SK-N-SH (cell line): Measurements from ENCODE around the gene LPAR1. TPM values are rescaled to one million over a fixed set of nuclear protein-coding genes. Genes with fewer than 3 reads are reported as not detected.

Source experiments
- CTCF ChIA-PET: fragments of 300-600, 350-600 bp; formaldehyde crosslinking; extraction: SDS; loops from one replicate; lab custom pipeline; 2021; lab: Yijun Ruan, JAX
- POLR2A ChIA-PET: fragments of 350-600 bp; sonication (Branson Sonifier 250); formaldehyde crosslinking; extraction: SDS; loops from one replicate; lab custom pipeline; 2020; ENCODE audit warnings: antibody characterized with exemption, inconsistent platforms; lab: Yijun Ruan, JAX
- DNase-seq: peaks from one replicate; pipeline ENCODE4 v3.0.0; 2012
- H2AFZ ChIP-seq: fragments of 200-600 bp; sonication (generic); 2 replicates; pipeline ENCODE4 v1.8.1; 2016; ENCODE audit warnings: antibody characterized with exemption, mild to moderate bottlenecking, low read depth
- H3F3A ChIP-seq: fragments of 200-600 bp; sonication (generic); replicated peaks from 2 replicates; pipeline ENCODE3; 2016; ENCODE audit warnings: antibody characterized with exemption, mild to moderate bottlenecking; ENCODE audit not compliant: insufficient read depth
- H3K27ac ChIP-seq, 2 experiments: fragments of 200-500 bp in 1 of 2; fragments of 200-600 bp in 1 of 2; sonication (Bioruptor generic) in 1 of 2; sonication (generic), shearing (Covaris generic) in 1 of 2; 2 replicates each; pipeline versions ENCODE4 v1.5.1 to v1.6.1; 2014 to 2016; ENCODE audit warnings: low read depth in 2 of 2, inconsistent platforms in 1 of 2, low read length in 1 of 2, mild to moderate bottlenecking in 1 of 2, mixed read lengths in 1 of 2
- H3K27me3 ChIP-seq: fragments of 200-600 bp; sonication (generic), shearing (Covaris generic); 2 replicates; pipeline ENCODE4 v1.6.1; 2016; ENCODE audit warnings: mixed run types; ENCODE audit not compliant: insufficient read depth
- H3K36me3 ChIP-seq, 2 experiments: fragments of 200-500 bp in 1 of 2; fragments of 200-600 bp in 1 of 2; sonication (Bioruptor generic) in 1 of 2; sonication (generic) in 1 of 2; replicated peaks in 1 of 2; 2 replicates each; pipeline versions ENCODE3 to v1.5.1; 2014 to 2016; ENCODE audit warnings: low read length in 1 of 2, mild to moderate bottlenecking in 1 of 2; ENCODE audit not compliant: insufficient read depth in 2 of 2, control insufficient read depth in 1 of 2
- H3K4me1 ChIP-seq, 2 experiments: fragments of 200-500 bp in 1 of 2; fragments of 200-600 bp in 1 of 2; sonication (Bioruptor generic) in 1 of 2; sonication (generic), shearing (Covaris generic) in 1 of 2; 2 replicates each; pipeline versions ENCODE4 v1.5.1 to v1.6.1; 2014 to 2016; ENCODE audit warnings: low read depth in 1 of 2, low read length in 1 of 2, mixed run types in 1 of 2; ENCODE audit not compliant: insufficient read depth in 2 of 2, control insufficient read depth in 1 of 2
- H3K4me2 ChIP-seq: fragments of 200-600 bp; sonication (generic), shearing (Covaris generic); 2 replicates; pipeline ENCODE4 v1.6.1; 2017; ENCODE audit warnings: mixed run types
- H3K4me3 ChIP-seq, 2 experiments: fragments of 200-500 bp in 1 of 2; fragments of 200-600 bp in 1 of 2; sonication (Bioruptor generic) in 1 of 2; sonication (generic), shearing (Covaris generic) in 1 of 2; 2 replicates each; pipeline versions ENCODE4 v1.5.1 to v1.8.1; 2014 to 2016; ENCODE audit warnings: low read depth in 2 of 2, inconsistent platforms in 1 of 2, low read length in 1 of 2, mild to moderate bottlenecking in 1 of 2, mixed read lengths in 1 of 2, moderate library complexity in 1 of 2
- H3K79me2 ChIP-seq: fragments of 200-600 bp; sonication (generic); 2 replicates; pipeline ENCODE4 v1.8.1; 2017; ENCODE audit warnings: mild to moderate bottlenecking; ENCODE audit not compliant: insufficient read depth
- H3K9ac ChIP-seq: fragments of 200-600 bp; sonication (generic); 2 replicates; pipeline ENCODE4 v1.6.1; 2017; ENCODE audit warnings: mixed run types
- H3K9me2 ChIP-seq: fragments of 200-600 bp; sonication (generic); 2 replicates; pipeline ENCODE4 v1.6.1; 2017; ENCODE audit warnings: mixed run types
- H3K9me3 ChIP-seq: fragments of 200-600 bp; sonication (generic); 2 replicates; pipeline ENCODE4 v1.6.1; 2017; ENCODE audit warnings: mixed run types, mild to moderate bottlenecking, moderate library complexity
- H4K20me1 ChIP-seq: fragments of 200-600 bp; sonication (generic); 2 replicates; pipeline ENCODE4 v1.6.1; 2017; ENCODE audit warnings: mild to moderate bottlenecking, mixed run types; ENCODE audit not compliant: insufficient read depth
- CHD2 ChIP-seq: fragments of 150-350 bp; IDR thresholded peaks from 2 replicates; pipeline ENCODE4 v1.6.1; 2018; ENCODE audit warnings: low read length; ENCODE audit not compliant: partially characterized antibody
- EZH2phosphoT487 ChIP-seq: fragments of 200-600 bp; sonication (generic); IDR thresholded peaks from 2 replicates; pipeline ENCODE4 v1.6.1; 2017; ENCODE audit warnings: low read depth, mixed run types, mild to moderate bottlenecking, antibody characterized with exemption, moderate library complexity, borderline replicate concordance
- FOSL2 ChIP-seq: IDR thresholded peaks from 2 replicates; pipeline ENCODE4 v1.4.0; 2012; ENCODE audit warnings: low read depth, mild to moderate bottlenecking, moderate library complexity, borderline replicate concordance
- FOXJ3 ChIP-seq: sonication (generic); formaldehyde crosslinking; IDR thresholded peaks from 2 replicates; pipeline ENCODE4 v1.5.1; 2020; ENCODE audit warnings: mild to moderate bottlenecking, missing genetic modification reagents
- GABPA ChIP-seq: IDR thresholded peaks from 2 replicates; pipeline ENCODE4 v1.4.0; 2012; ENCODE audit warnings: low read depth, mild to moderate bottlenecking
- GATA2 ChIP-seq: sonication (generic); formaldehyde crosslinking; IDR thresholded peaks from 2 replicates; pipeline ENCODE4 v1.5.0; 2020; ENCODE audit warnings: mild to moderate bottlenecking, missing genetic modification reagents
- JUND ChIP-seq: IDR thresholded peaks from 2 replicates; pipeline ENCODE4 v1.4.0; 2012
- MEF2A ChIP-seq: IDR thresholded peaks from 2 replicates; pipeline ENCODE4 v1.4.0; 2012; ENCODE audit warnings: low read depth, borderline replicate concordance
- NFIC ChIP-seq: IDR thresholded peaks from 2 replicates; pipeline ENCODE4 v1.4.0; 2012; ENCODE audit warnings: borderline replicate concordance
- RAD21 ChIP-seq: IDR thresholded peaks from 2 replicates; pipeline ENCODE4 v1.6.1; 2012; ENCODE audit warnings: mild to moderate bottlenecking, low read length
- RFX5 ChIP-seq: IDR thresholded peaks from 2 replicates; pipeline ENCODE4 v1.6.1; 2012; ENCODE audit warnings: mild to moderate bottlenecking, improper control_type of control experiment, low read length
- SMC3 ChIP-seq: IDR thresholded peaks from 2 replicates; pipeline ENCODE4 v1.6.1; 2012; ENCODE audit warnings: low read depth, low read length, improper control_type of control experiment
- TCF12 ChIP-seq: IDR thresholded peaks from 2 replicates; pipeline ENCODE4 v1.4.0; 2012
- WGBS: methylation state at CpG from one replicate; pipeline ENCODE4 v1.1.6; 2017; ENCODE audit warnings: low lambda C conversion rate; 5-methylcytosine and 5-hydroxymethylcytosine counted together
- polyA plus RNA-seq, 3 experiments: library from polyadenylated mRNA; depleted of rRNA; stranded (reverse); fragments of >200 nt; gene quantifications; 2 replicates each; pipeline ENCODE4 v1.2.3, GENCODE V29; 2012
- TF ChIP-seq, protein P1 (sequence below): IDR thresholded peaks from 2 replicates; pipeline ENCODE4 v1.4.0; 2012; ENCODE audit warnings: low read depth
- TF ChIP-seq, protein P2 (sequence below): IDR thresholded peaks from 2 replicates; pipeline ENCODE4 v1.6.1; 2012; ENCODE audit warnings: mild to moderate bottlenecking, low read depth, low read length, moderate library complexity
- TF ChIP-seq, protein P3 (sequence below): IDR thresholded peaks from 2 replicates; pipeline ENCODE4 v1.4.0; 2012; ENCODE audit warnings: low read depth, borderline replicate concordance
- TF ChIP-seq, protein P4 (sequence below): IDR thresholded peaks from 2 replicates; pipeline ENCODE4 v1.4.0; 2012; ENCODE audit warnings: low read depth, borderline replicate concordance

The LPAR1 gene
- polyA plus RNA-seq, 1 of the 3 experiments (the other 2 are of a cell fraction) = 9.4 TPM

DNA sequence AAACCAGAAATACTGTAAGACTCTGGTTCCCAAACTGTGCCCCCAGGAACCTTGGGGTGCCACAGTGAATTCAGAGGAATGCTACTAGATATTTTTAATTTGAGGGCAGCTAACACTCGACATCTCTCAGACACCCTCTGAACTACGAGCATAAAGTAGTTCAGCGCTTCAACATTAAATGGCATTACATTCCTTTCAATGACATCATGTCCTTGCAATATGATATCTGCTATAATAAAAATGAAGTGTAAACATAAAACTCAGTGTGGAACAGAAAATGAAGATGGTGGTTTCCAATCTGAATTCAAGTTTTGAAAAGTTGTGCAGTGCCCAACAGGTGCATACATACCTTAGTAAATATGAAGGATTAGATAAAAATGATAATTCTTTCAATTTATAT, 116.1 kb downstream of the LPAR1 start:
- Histone ChIP-seq H3K4me3 (no peak overlapping the region), H3K4me2 (no peak overlapping the region), H3K27ac (no peak overlapping the region), H2AFZ (no peak overlapping the region), H4K20me1 (no peaks in the 10 kb centered on the region), H3F3A (peaks cover 9% of the 10 kb centered on the region), H3K9ac (no peak overlapping the region), H3K27me3 (no peaks in the 10 kb centered on the region), H3K4me1 (peaks cover 0 to 29% of the 10 kb centered on the region in 2 experiments; a peak in 1 of 4 replicates), H3K9me3 (no peaks in the 10 kb centered on the region), H3K9me2 (no peaks in the 10 kb centered on the region), H3K79me2 (no peaks in the 10 kb centered on the region), H3K36me3 (no peaks in the 10 kb centered on the region)
- DNase-seq = no peak
- ChIA-PET CTCF (no interaction called here), POLR2A (interaction anchor here (0.7 kb wide), 1 partner anchor 255 kb away, joined by 3 read pairs; no protein-coding TSS in a partner anchor)
- WGBS = 92% methylated on average over 3 of the region's 3 CpGs
- TF ChIP-seq EZH2phosphoT487 (no peak), MEF2A (no peak), NFIC (no peak), GABPA (no peak), RFX5 (no peak), SMC3 (no peak), RAD21 (no peak), FOXJ3 (CRISPR knock-in tag) (no peak)
- TF ChIP-seq, protein P1, sequence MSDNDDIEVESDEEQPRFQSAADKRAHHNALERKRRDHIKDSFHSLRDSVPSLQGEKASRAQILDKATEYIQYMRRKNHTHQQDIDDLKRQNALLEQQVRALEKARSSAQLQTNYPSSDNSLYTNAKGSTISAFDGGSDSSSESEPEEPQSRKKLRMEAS = no peak
- TF ChIP-seq, protein P2, sequence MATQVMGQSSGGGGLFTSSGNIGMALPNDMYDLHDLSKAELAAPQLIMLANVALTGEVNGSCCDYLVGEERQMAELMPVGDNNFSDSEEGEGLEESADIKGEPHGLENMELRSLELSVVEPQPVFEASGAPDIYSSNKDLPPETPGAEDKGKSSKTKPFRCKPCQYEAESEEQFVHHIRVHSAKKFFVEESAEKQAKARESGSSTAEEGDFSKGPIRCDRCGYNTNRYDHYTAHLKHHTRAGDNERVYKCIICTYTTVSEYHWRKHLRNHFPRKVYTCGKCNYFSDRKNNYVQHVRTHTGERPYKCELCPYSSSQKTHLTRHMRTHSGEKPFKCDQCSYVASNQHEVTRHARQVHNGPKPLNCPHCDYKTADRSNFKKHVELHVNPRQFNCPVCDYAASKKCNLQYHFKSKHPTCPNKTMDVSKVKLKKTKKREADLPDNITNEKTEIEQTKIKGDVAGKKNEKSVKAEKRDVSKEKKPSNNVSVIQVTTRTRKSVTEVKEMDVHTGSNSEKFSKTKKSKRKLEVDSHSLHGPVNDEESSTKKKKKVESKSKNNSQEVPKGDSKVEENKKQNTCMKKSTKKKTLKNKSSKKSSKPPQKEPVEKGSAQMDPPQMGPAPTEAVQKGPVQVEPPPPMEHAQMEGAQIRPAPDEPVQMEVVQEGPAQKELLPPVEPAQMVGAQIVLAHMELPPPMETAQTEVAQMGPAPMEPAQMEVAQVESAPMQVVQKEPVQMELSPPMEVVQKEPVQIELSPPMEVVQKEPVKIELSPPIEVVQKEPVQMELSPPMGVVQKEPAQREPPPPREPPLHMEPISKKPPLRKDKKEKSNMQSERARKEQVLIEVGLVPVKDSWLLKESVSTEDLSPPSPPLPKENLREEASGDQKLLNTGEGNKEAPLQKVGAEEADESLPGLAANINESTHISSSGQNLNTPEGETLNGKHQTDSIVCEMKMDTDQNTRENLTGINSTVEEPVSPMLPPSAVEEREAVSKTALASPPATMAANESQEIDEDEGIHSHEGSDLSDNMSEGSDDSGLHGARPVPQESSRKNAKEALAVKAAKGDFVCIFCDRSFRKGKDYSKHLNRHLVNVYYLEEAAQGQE = no peak
- TF ChIP-seq, protein P3, sequence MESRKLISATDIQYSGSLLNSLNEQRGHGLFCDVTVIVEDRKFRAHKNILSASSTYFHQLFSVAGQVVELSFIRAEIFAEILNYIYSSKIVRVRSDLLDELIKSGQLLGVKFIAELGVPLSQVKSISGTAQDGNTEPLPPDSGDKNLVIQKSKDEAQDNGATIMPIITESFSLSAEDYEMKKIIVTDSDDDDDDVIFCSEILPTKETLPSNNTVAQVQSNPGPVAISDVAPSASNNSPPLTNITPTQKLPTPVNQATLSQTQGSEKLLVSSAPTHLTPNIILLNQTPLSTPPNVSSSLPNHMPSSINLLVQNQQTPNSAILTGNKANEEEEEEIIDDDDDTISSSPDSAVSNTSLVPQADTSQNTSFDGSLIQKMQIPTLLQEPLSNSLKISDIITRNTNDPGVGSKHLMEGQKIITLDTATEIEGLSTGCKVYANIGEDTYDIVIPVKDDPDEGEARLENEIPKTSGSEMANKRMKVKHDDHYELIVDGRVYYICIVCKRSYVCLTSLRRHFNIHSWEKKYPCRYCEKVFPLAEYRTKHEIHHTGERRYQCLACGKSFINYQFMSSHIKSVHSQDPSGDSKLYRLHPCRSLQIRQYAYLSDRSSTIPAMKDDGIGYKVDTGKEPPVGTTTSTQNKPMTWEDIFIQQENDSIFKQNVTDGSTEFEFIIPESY = no peak

DNA sequence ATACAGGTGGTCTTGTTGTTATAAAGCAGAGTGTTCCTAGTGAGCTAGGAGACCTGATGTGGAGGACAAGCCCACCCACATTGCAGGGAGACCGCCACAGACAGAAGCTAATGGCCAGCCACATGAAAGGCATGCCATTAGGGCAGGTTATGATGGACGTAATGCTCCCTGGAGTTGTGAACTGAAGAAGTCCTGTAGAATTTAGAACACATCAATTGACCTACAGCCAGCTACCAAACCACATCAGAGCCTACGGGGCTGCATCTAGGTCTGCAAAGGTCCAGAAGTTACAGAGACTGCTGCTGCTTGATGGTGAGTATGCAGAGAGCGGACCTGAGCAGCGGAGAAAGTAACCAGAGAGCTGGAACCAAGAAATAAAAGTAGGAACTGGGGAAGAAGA, 116.6 kb downstream of the LPAR1 start:
- 95% methylated on average over 5 of the region's 5 CpGs for WGBS
- Histone ChIP-seq H3K79me2 (no peaks in the 10 kb centered on the region), H3K27me3 (no peaks in the 10 kb centered on the region), H3K9me2 (no peaks in the 10 kb centered on the region), H3K4me1 (peaks cover 0 to 29% of the 10 kb centered on the region in 2 experiments; a peak in 1 of 4 replicates), H2AFZ (no peak overlapping the region), H3K4me2 (no peak overlapping the region), H3K4me3 (no peak overlapping the region), H3K27ac (no peak overlapping the region), H3F3A (peaks cover 9% of the 10 kb centered on the region), H4K20me1 (no peaks in the 10 kb centered on the region), H3K36me3 (no peaks in the 10 kb centered on the region), H3K9ac (no peak overlapping the region), H3K9me3 (no peaks in the 10 kb centered on the region)
- ChIA-PET CTCF (no interaction called here), POLR2A (interaction anchor here (0.7 kb wide), 1 partner anchor 255 kb away, joined by 3 read pairs; no protein-coding TSS in a partner anchor)
- no peak for DNase-seq
- TF ChIP-seq FOSL2 (no peak), TCF12 (no peak), GATA2 (CRISPR knock-in tag) (no peak), MEF2A (no peak), NFIC (no peak), JUND (no peak), CHD2 (no peak)
- TF ChIP-seq, protein P4, sequence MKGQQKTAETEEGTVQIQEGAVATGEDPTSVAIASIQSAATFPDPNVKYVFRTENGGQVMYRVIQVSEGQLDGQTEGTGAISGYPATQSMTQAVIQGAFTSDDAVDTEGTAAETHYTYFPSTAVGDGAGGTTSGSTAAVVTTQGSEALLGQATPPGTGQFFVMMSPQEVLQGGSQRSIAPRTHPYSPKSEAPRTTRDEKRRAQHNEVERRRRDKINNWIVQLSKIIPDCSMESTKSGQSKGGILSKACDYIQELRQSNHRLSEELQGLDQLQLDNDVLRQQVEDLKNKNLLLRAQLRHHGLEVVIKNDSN = no peak
